HG02763 (cell line): ENCODE measurements around the gene NIPBL.
"Not testable (repeated sequence)": the region's sequence is repeated elsewhere in the genome, so short reads cannot be mapped to it uniquely, and the experiment has no call there.

ENCODE experiments used
- ATAC-seq: cut with Tn5 transposase; IDR thresholded peaks from one replicate; pipeline ENCODE4 v1.9.1; 2021; ENCODE audit warnings: mild to moderate bottlenecking, moderate library complexity; ENCODE audit not compliant: unreplicated experiment

NIPBL gene

GRCh38 chr5:36944607-36945225 is 68.1 kb downstream of the NIPBL start:
- ATAC-seq = no peak

GRCh38 chr5:36945687-36946086 is 69.1 kb downstream of the NIPBL start:
- ATAC-seq = no peak

DNA sequence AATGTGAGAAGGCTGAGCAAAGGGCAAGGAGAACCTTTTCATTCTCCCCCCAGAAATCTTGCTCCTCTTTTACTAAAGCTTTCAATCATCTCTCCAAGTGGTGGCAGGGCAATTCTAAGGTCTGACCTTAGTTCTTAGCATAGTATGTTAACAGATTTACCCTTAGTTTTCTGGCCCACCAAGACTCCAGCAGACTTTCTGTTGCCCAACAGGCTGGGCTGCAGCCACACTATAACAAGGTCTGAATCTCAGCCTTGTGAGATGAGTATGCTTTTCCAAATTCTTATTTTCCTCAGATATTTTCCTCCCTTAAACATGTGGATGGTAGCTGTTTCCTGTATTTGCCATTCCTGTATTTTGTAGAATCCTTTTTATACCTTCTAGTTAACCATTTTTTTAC is 69.5 kb downstream of the NIPBL start:
- ATAC-seq = no peak

DNA sequence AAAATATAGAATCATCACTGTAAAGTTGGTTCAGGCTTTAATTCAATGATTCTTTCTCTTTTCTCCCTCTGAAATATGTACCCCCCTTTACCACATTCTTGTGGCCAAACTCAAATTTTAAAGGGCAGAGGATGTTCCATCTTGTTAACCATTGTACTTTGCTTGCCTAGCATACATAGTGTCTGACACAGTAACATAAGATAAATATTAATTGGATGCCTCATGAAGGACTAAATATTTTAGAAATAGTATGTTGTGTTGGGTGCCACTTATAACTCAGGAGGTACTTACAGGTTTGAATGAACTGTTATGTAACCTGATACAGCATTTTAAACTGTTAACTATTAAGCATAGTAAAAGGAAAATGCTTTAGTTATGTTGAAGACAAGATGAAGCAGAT is 71.5 kb downstream of the NIPBL start:
- no peak for ATAC-seq

- ATAC-seq = no peak
These were observed 72.1 kb downstream of the NIPBL start for GRCh38 chr5:36948650-36949049.

- no peak for ATAC-seq
These were observed 73.0 kb downstream of the NIPBL start for GRCh38 chr5:36949593-36949992.

DNA sequence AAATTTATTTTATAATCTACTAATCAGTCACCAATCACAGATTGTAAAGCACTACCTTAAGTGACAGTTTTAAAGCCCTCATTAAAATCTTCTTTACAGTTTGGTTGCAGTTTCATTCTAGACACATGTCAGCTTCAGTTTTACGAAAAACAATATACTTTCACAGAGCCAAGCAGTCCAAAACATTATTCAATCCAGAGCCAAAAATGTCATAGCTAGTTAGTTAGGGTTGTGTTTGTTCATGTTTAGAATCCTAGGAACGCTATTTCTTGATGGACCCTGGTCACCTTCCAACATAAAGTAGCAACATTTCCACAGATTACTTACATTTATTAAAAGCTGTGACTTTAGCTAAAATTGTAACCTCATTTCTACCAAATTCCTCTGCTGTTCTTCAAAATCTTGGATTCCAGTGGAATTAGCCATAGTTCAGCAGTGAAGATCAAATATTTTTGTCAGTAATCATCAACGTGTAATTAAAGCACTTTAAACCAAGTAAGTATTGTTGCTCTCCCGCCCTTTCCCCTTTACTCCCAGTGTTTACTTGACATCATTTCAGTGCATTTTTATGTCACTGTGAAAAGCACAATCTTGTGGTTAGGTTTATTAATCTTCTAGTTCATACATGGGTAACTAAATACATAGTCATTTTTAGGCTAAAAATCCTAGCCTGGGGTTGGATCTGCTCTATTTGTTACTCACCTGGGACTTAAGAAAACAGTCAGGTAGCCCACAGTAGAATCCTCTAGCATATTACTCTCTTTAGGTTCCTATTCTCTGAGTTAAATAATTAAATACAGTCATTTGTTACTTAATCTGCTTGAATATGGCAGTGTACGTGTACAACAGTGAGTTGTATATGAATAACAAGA is 74.3 kb downstream of the NIPBL start:
- ATAC-seq = no peak

DNA sequence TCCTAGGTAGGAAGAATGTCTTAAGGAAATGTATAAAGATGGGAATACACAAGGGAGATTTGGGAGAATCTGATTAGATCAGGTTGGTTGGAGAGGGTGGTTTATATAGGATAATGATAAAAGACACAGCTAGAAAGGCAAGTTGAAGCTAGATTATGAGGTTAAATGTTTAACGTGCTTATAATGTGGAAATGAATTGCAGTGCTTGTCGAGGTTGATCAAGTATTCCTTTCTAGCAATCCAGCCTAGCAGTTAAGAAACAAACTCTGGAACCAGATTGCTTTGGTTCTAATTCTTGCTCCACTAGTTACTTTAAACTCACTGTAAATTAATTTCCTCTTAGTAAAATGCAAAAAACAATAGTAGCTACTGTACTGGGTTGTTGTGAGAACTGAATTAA is 76.5 kb downstream of the NIPBL start:
- ATAC-seq = no peak

- ATAC-seq = no peak
These were observed 81.5 kb downstream of the NIPBL start for GRCh38 chr5:36957953-36958537.

DNA sequence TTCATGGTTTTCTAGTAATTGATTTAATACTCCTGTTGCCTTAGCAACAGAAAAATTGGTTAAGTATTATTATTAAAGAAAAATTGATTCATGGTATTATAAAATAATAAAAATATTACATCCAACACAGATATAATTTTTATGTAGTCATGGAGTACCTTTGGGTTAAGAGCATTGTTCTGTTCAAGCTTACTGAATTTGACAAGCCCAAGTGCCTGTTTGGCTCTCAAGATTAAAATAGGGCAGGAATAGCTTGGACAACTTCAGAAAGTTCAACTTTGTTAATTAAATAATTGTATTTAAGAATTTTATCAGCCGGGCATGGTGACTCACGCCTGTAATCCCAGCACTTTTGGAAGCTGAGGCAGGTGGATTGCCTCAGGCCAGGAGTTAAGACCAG is 82.0 kb downstream of the NIPBL start:
- no peak for ATAC-seq

DNA sequence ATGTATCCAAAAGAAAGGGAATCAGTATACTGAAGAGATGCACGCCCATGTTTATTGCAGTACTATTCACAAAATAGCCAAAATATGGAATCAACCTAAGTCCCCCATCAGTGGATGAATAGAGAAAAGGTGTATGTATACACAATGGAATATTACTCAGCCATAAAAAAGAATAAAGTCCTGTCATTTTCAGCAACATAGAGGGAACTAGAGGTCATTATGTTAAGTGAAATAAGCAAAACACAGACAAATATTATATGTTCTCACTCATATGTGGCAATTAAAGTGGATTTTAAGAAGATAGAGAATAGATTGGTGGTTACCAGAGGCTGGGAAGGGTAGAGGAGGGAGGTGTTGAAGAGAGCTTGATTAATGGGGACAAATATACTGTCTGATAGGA is 88.6 kb downstream of the NIPBL start:
- ATAC-seq = no peak

- no peak for ATAC-seq
These were observed 93.3 kb downstream of the NIPBL start for GRCh38 chr5:36969700-36970395.

DNA sequence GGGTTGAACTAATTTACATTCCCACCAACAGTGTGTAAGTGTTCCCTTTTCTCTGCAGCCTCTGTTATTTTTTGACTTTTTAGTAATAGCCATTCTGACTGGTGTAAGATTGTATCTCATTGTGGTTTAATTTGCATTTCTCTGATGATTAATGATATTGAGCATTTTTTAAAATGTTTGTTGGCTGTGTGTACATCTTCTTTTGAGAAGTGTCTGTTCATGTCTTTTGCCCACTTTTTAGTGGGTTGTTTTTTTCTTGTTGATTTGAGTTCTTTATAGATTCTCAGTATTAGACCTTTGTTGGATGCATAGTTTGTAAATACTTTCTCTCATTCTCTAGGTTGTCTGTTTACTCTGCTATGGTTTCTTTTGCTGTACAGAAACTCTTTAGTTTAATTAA is 101.6 kb downstream of the NIPBL start:
- no peak for ATAC-seq

DNA sequence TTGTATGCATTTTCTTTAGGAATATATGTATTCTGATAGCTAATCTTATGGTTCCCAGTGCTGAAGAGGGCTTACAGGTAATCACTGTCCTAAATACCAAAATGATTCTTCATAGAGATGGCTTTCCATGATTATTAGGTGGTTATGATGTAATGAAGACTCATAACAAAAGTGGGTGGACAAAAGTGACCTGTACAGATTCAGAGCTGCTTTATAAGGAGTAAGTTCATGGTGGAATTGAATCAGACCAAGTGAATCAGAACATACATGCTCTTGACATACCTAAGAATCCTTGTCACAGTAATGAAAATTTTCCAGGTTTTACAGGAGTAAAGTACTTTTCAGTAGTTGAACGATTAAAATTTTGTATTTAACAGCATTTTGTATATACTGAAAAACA is 105.6 kb downstream of the NIPBL start:
- no peak for ATAC-seq

GRCh38 chr5:36985387-36985786 is 108.8 kb downstream of the NIPBL start:
- no peak for ATAC-seq

- no peak for ATAC-seq
These were observed 111.8 kb downstream of the NIPBL start for GRCh38 chr5:36988396-36988795.

GRCh38 chr5:36998578-36998977 is 122.0 kb downstream of the NIPBL start:
- no peak for ATAC-seq

- ATAC-seq = no peak
These were observed 125.7 kb downstream of the NIPBL start for GRCh38 chr5:37002176-37002751.

- no peak for ATAC-seq
These were observed 128.7 kb downstream of the NIPBL start for GRCh38 chr5:37005252-37005651.

DNA sequence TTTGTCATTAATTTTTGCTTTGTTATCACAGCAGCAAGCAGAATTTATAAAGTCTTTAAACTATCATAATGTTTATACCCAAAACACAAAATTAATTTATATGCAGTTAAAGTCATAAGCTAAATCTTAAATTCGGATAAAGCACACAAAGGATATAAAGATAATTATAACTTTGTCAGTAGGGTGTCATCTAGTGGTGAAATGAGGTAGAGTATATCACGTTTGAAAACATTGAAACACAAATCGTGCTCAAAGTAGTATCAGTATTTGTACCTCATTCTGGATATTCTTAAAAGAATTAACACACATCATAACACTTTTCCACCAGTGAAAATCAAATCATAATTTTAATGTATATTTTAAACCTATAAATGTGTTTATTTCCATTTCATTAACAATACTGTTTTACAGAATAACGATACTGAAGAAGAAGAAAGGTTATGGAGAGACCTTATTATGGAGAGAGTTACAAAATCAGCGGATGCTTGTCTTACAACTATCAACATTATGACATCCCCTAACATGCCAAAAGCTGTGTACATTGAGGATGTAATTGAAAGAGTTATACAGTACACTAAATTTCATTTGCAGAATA is 129.5 kb downstream of the NIPBL start:
- ATAC-seq = no peak

DNA sequence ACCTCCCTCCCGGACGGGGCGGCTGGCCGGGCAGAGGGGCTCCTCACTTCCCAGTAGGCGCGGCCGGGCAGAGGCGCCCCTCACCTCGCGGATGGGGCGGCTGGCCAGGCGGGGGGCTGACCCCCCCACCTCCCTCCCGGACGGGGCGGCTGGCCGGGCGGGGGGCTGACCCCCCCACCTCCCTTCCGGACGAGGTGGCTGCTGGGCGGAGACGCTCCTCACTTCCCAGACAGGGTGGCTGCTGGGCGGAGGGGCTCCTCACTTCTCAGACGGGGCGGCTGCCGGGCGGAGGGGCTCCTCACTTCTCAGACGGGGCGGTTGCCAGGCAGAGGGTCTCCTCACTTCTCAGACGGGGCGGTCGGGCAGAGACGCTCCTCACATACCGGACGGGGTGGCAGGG is 136.6 kb downstream of the NIPBL start:
- ATAC-seq = not testable (repeated sequence)
